ENCODE results near the gene GID8.
A peak's percentile ranks its signal among the peaks of the same experiment; 100 is the strongest.

The GID8 gene

GRCh38 chr20:62944746-62945145 is 6.8 kb downstream of the GID8 start:
- no peak for TF ChIP-seq TAF1 (IDR thresholded peaks at IDR 0.05; ENCODE audit: borderline replicate concordance, insufficient read depth, low read length)
- TF ChIP-seq, protein P1, sequence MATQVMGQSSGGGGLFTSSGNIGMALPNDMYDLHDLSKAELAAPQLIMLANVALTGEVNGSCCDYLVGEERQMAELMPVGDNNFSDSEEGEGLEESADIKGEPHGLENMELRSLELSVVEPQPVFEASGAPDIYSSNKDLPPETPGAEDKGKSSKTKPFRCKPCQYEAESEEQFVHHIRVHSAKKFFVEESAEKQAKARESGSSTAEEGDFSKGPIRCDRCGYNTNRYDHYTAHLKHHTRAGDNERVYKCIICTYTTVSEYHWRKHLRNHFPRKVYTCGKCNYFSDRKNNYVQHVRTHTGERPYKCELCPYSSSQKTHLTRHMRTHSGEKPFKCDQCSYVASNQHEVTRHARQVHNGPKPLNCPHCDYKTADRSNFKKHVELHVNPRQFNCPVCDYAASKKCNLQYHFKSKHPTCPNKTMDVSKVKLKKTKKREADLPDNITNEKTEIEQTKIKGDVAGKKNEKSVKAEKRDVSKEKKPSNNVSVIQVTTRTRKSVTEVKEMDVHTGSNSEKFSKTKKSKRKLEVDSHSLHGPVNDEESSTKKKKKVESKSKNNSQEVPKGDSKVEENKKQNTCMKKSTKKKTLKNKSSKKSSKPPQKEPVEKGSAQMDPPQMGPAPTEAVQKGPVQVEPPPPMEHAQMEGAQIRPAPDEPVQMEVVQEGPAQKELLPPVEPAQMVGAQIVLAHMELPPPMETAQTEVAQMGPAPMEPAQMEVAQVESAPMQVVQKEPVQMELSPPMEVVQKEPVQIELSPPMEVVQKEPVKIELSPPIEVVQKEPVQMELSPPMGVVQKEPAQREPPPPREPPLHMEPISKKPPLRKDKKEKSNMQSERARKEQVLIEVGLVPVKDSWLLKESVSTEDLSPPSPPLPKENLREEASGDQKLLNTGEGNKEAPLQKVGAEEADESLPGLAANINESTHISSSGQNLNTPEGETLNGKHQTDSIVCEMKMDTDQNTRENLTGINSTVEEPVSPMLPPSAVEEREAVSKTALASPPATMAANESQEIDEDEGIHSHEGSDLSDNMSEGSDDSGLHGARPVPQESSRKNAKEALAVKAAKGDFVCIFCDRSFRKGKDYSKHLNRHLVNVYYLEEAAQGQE (IDR thresholded peaks at IDR 0.05; ENCODE audit: insufficient read depth in 1 of 2, low read depth in 2 of 2, low read length in 2 of 2) = no peak

DNA sequence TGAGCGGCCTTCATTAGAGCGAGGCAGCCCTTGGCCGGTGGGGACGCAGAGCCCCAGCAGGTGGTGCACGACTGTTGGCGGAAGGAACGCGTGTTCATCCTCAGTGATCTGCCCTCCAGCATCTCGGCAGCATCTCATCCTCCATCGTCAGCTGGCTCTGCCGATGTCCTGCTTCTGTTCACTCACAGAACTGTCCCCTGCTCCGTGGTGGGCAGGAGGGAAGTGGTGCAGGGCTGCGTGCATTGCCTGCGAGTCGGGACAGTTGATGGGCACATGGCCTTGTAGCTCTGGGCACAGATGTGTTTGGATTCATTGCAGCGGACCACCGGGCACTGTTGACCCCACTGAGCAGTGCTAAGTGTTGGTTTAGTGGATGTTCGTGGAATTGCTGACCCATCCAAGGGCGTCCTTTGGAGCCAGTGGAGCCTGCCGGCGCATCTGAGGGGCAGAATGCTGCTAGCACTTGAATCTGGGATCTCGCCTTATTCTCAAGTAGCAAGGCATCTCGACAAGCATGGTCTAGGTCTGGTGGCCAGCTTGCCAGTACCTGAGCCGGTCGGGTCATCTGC is 7.9 kb downstream of the GID8 start:
- no peak for TF ChIP-seq FOXP2 (optimal IDR thresholded peaks at IDR 0.05; ENCODE audit: borderline replicate concordance, extremely low read depth, extremely low read length, insufficient read depth)
- TF ChIP-seq POLR2AphosphoS5 (IDR thresholded peaks at IDR 0.05; ENCODE audit: low read depth, low read length) = no peak

- TF ChIP-seq, protein P1 (IDR thresholded peaks at IDR 0.05; ENCODE audit: insufficient read depth in 1 of 2, low read depth in 2 of 2, low read length in 2 of 2) = no peak
- no peak for TF ChIP-seq POLR2AphosphoS5 (IDR thresholded peaks at IDR 0.05; ENCODE audit: low read depth, low read length)
- TF ChIP-seq TAF1 (IDR thresholded peaks at IDR 0.05; ENCODE audit: borderline replicate concordance, insufficient read depth, low read length) = no peak
- TF ChIP-seq FOXP2 (optimal IDR thresholded peaks at IDR 0.05; ENCODE audit: borderline replicate concordance, extremely low read depth, extremely low read length, insufficient read depth) = no peak
- TF ChIP-seq SIN3A (IDR thresholded peaks at IDR 0.05; ENCODE audit: borderline replicate concordance, insufficient read depth, low read length) = no peak
Measured at GRCh38 chr20:62946918-62947317, 9.0 kb downstream of the GID8 start.

- TF ChIP-seq TAF1 (IDR thresholded peaks at IDR 0.05; ENCODE audit: borderline replicate concordance, insufficient read depth, low read length) = no peak
- TF ChIP-seq, protein P1 (IDR thresholded peaks at IDR 0.05; ENCODE audit: insufficient read depth in 1 of 2, low read depth in 2 of 2, low read length in 2 of 2) = no peak
- peak; percentile 19; the same call in 1 of the 2 replicates for TF ChIP-seq POLR2AphosphoS5 (IDR thresholded peaks at IDR 0.05; ENCODE audit: low read depth, low read length)
- TF ChIP-seq SIN3A (IDR thresholded peaks at IDR 0.05; ENCODE audit: borderline replicate concordance, insufficient read depth, low read length) = no peak
Measured at GRCh38 chr20:62947532-62948300, 9.8 kb downstream of the GID8 start.

- TF ChIP-seq FOXP2 (optimal IDR thresholded peaks at IDR 0.05; ENCODE audit: borderline replicate concordance, extremely low read depth, extremely low read length, insufficient read depth) = no peak
- no peak for TF ChIP-seq SIN3A (IDR thresholded peaks at IDR 0.05; ENCODE audit: borderline replicate concordance, insufficient read depth, low read length)
Measured at GRCh38 chr20:62949153-62949821, 11.3 kb downstream of the GID8 start.

DNA sequence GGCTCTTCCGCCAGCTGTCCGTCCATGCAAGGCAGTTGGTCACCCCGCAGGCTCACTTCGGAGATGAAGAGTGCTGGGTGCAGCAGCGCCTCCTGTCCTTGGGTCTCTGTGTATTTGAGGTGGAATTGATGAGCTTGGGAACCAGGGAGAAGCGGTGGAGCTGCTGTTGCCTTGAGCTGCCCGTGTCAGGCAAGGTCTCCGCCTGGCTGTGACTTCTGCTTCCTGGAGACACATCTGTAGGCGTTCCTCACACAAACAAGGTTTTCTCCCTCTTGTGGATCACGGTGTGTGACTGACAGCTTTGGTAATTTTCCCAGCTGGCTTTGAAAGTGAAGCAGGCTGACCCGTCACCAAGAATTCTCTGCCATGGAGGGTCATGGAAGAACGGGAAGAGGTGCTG is 12.0 kb downstream of the GID8 start:
- TF ChIP-seq TAF1 (IDR thresholded peaks at IDR 0.05; ENCODE audit: borderline replicate concordance, insufficient read depth, low read length) (no peak), FOXP2 (optimal IDR thresholded peaks at IDR 0.05; ENCODE audit: borderline replicate concordance, extremely low read depth, extremely low read length, insufficient read depth) (no peak), POLR2AphosphoS5 (IDR thresholded peaks at IDR 0.05; ENCODE audit: low read depth, low read length) (no peak), SIN3A (IDR thresholded peaks at IDR 0.05; ENCODE audit: borderline replicate concordance, insufficient read depth, low read length) (no peak)
- TF ChIP-seq, protein P1 (IDR thresholded peaks at IDR 0.05; ENCODE audit: insufficient read depth in 1 of 2, low read depth in 2 of 2, low read length in 2 of 2) = no peak
